ENCODE measurements around the gene NEDD4L.

GRCh38 chr18:58229162-58229561 lies 185.1 kb downstream of the NEDD4L start:
- TF ChIP-seq CTCF (conservative IDR thresholded peaks at IDR 0.05; ENCODE audit: low read length), result no peak
- TF ChIP-seq EZH2phosphoT487 (IDR thresholded peaks at IDR 0.05; ENCODE audit: borderline replicate concordance, low read depth, low read length), result no peak

All from OCI-LY7 (cell line).